ENCODE data around the gene C6orf136.

DNA sequence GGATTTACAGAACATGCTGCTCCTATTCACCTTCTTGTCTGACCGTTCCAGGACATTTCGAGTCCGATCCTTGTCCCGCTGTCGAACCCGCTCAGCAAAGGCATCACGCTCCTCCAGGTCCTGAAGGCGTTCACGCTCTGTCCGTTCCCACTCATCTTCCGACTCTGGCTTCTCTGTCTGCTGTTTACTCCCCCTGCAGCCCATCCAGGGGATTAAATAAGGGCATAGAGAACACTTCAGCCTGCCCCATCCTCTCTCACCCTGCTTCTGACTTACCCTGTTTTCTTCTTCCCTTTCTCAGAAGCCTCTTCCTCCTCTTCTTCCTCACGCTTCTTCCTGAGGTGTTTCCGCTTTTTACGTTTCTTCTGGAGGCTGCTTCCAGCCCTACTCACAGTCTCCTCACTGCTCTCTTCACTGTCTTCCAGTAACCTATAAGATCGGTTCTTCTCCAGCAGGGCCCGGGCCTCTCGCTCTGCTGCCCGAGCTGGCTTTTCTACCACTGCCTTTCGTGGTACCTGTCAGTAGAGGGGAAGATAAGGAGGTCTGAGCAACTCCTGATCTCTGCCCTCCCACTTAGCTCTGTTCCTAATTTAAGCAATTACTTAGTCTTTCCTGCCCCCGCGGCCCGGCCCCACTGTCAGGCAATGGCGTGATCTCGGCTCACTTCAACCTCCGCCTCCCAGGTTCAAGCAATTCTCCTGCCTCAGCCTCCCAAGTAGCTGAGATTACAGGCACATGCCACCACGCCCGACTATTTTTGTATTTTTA is 24.0 kb downstream of the C6orf136 start:
- TF ChIP-seq POLR2A (IDR thresholded peaks at IDR 0.05) = no peak
- TF ChIP-seq, protein P1, sequence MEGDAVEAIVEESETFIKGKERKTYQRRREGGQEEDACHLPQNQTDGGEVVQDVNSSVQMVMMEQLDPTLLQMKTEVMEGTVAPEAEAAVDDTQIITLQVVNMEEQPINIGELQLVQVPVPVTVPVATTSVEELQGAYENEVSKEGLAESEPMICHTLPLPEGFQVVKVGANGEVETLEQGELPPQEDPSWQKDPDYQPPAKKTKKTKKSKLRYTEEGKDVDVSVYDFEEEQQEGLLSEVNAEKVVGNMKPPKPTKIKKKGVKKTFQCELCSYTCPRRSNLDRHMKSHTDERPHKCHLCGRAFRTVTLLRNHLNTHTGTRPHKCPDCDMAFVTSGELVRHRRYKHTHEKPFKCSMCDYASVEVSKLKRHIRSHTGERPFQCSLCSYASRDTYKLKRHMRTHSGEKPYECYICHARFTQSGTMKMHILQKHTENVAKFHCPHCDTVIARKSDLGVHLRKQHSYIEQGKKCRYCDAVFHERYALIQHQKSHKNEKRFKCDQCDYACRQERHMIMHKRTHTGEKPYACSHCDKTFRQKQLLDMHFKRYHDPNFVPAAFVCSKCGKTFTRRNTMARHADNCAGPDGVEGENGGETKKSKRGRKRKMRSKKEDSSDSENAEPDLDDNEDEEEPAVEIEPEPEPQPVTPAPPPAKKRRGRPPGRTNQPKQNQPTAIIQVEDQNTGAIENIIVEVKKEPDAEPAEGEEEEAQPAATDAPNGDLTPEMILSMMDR (IDR thresholded peaks at IDR 0.05) = peak in 2 of 6 experiments; percentile 6 to 7

Data from adrenal gland (tissue), 5 donors.